ENCODE measurements around the gene CERCAM. TPM values are rescaled to one million over a fixed set of nuclear protein-coding genes. Genes with fewer than 3 reads are reported as not detected.

Gene CERCAM
- total and polyA plus RNA-seq, 2 of the 4 experiments (the other 2 are of a cell fraction): 15.1 to 118 TPM

- ChIA-PET CTCF (no interaction called here), POLR2A (ENCODE audit: unreplicated experiment) (no interaction called here)
- Histone ChIP-seq H3K9me3 (ENCODE audit: control insufficient read depth, insufficient read depth, low read length) (no peaks in the 10 kb centered on the region), H2BK5ac (ENCODE audit: low read depth, low read length, poor library complexity, severe bottlenecking) (no peak overlapping the region), H3K79me1 (ENCODE audit: low read depth in 1 of 2, low read length in 2 of 2) (no peaks in the 10 kb centered on the region), H3K23ac (ENCODE audit: low read depth, low read length) (no peak overlapping the region), H3K27ac (ENCODE audit: insufficient read depth, low read length) (no peak overlapping the region), H2BK20ac (ENCODE audit: low read depth, low read length) (no peak overlapping the region), H3K56ac (ENCODE audit: extremely low read depth, insufficient read depth, low read length) (no peak overlapping the region), H3K27me3 (ENCODE audit: control insufficient read depth, insufficient read depth, low read length) (no peaks in the 10 kb centered on the region), H2AFZ (replicated peaks; ENCODE audit: low read length, poor library complexity) (no peak overlapping the region), H4K91ac (ENCODE audit: insufficient read depth, low read depth, low read length) (no peak overlapping the region), H2BK15ac (ENCODE audit: low read depth, low read length) (no peak overlapping the region), H3K4ac (ENCODE audit: low read depth, low read length) (no peak overlapping the region), H3K4me3 (ENCODE audit: insufficient read depth, low read depth, low read length) (no peak overlapping the region), H2AK5ac (ENCODE audit: low read depth, low read length) (no peak overlapping the region), H3K9ac (ENCODE audit: low read depth, low read length) (no peak overlapping the region), H3K4me2 (ENCODE audit: low read depth, low read length) (no peak overlapping the region), H3K36me3 (ENCODE audit: control insufficient read depth, insufficient read depth, low read length) (peaks cover 20% of the 10 kb centered on the region), H4K5ac (ENCODE audit: low read depth, low read length) (no peak overlapping the region), H2BK120ac (ENCODE audit: low read depth, low read length) (no peak overlapping the region), H3K4me1 (ENCODE audit: control insufficient read depth, insufficient read depth, low read length) (no peaks in the 10 kb centered on the region), H4K8ac (ENCODE audit: low read depth in 2 of 2, low read length in 2 of 2) (no peak overlapping the region), H2AK9ac (replicated peaks; ENCODE audit: low read depth, low read length, poor library complexity) (no peak overlapping the region), H3K18ac (ENCODE audit: low read depth, low read length) (no peak overlapping the region), H3K14ac (replicated peaks; ENCODE audit: low read depth, low read length) (no peak overlapping the region), H3K9me1 (ENCODE audit: insufficient read depth, low read length) (no peaks in the 10 kb centered on the region), H4K20me1 (ENCODE audit: insufficient read depth, low read length) (no peaks in the 10 kb centered on the region)
- ATAC-seq (ENCODE audit: low read depth) (no peak), DNase-seq (no peak)
- dilution Hi-C loops (cut with HindIII; ENCODE audit: low sequenced_read_pairs, unreplicated experiment): no loop called here
- WGBS, 2 experiments (ENCODE audit: extremely low coverage in 2 of 2, insufficient read length in 1 of 2): no CpG with 5 or more reads among the region's 13 CpGs
- intact Hi-C loops (cut with micrococcal nuclease): no loop called here
- in situ Hi-C loops (cut with MboI; ENCODE audit: low sequenced_read_pairs): no loop called here
- TF ChIP-seq MAFK (IDR thresholded peaks at IDR 0.05; ENCODE audit: low read depth, low read length): no peak
- TF ChIP-seq POLR2A (IDR thresholded peaks at IDR 0.05; ENCODE audit: low read depth, low read length): no peak
- TF ChIP-seq CEBPB (IDR thresholded peaks at IDR 0.05; ENCODE audit: low read depth, low read length): no peak
- TF ChIP-seq MAZ (IDR thresholded peaks at IDR 0.05; ENCODE audit: borderline replicate concordance, low read depth, low read length): no peak
- TF ChIP-seq FOS (IDR thresholded peaks at IDR 0.05; ENCODE audit: low read depth, low read length): no peak
- TF ChIP-seq USF2 (IDR thresholded peaks at IDR 0.05; ENCODE audit: low read depth, low read length): no peak
- TF ChIP-seq RAD21 (IDR thresholded peaks at IDR 0.05; ENCODE audit: low read length): no peak
- TF ChIP-seq NFE2L2 (IDR thresholded peaks at IDR 0.05; ENCODE audit: low read depth, low read length): no peak
- no peak for TF ChIP-seq ELK1 (IDR thresholded peaks at IDR 0.05; ENCODE audit: borderline replicate concordance, low read depth, low read length)
- no peak for TF ChIP-seq SMC3 (IDR thresholded peaks at IDR 0.05; ENCODE audit: low read depth, low read length)
- no peak for TF ChIP-seq CHD1 (IDR thresholded peaks at IDR 0.05; ENCODE audit: low read depth, low read length)
- no TSS peak for BruUV-seq (replicated peaks)
Measured at GRCh38 chr9:128429513-128430086, 8.9 kb downstream of the CERCAM start.

All from IMR-90 (cell line).